Erythroblast (primary cell): ENCODE results near the gene ALAS1.

Experiments
- GATA1 ChIP-seq: IDR thresholded peaks from 2 replicates; pipeline ENCODE4 v1.6.1; 2011; ENCODE audit warnings: low read depth, mild to moderate bottlenecking, control low read depth, low read length, moderate library complexity
- POLR2A ChIP-seq: IDR thresholded peaks from 2 replicates; pipeline ENCODE4 v1.6.1; 2011; ENCODE audit warnings: mild to moderate bottlenecking, low read length

GRCh38 chr3:52221563-52222318 is 23.8 kb downstream of the ALAS1 start:
- TF ChIP-seq POLR2A (no peak), GATA1 (no peak)
